Neural cell (in vitro differentiated cells): Measurements from ENCODE around the gene SPON1. TPM values are rescaled to one million over a fixed set of nuclear protein-coding genes. Genes with fewer than 3 reads are reported as not detected.

Experiments
- H2AFZ ChIP-seq: fragments of 200-600, 300-800 bp; sonication (generic), shearing (Covaris generic); 2 replicates; pipeline ENCODE4 v1.6.0; 2014; ENCODE audit warnings: low read depth, mild to moderate bottlenecking, antibody characterized with exemption, low read length, moderate library complexity
- H3F3A ChIP-seq: fragments of 200-600 bp; shearing (Covaris generic); 2 replicates; pipeline ENCODE4 v1.6.1; 2016; ENCODE audit warnings: mild to moderate bottlenecking, moderate library complexity, mixed read lengths, antibody characterized with exemption, low read length; ENCODE audit not compliant: insufficient read depth, poor library complexity, severe bottlenecking
- H3K27ac ChIP-seq: fragments of 200-600, 300-800 bp; sonication (generic), shearing (Covaris generic); 2 replicates; pipeline ENCODE4 v1.5.1; 2014; ENCODE audit warnings: mild to moderate bottlenecking, low read length, moderate library complexity
- H3K27me3 ChIP-seq: fragments of 300-800, 200-600 bp; sonication (generic), shearing (Covaris generic); 2 replicates; pipeline ENCODE4 v1.6.0; 2014; ENCODE audit warnings: mild to moderate bottlenecking, low read depth, low read length, moderate library complexity; ENCODE audit not compliant: insufficient read depth
- H3K36me3 ChIP-seq: fragments of 300-800, 200-600 bp; sonication (generic), shearing (Covaris generic); 2 replicates; pipeline ENCODE4 v1.5.1; 2014; ENCODE audit warnings: mild to moderate bottlenecking, antibody characterized with exemption, low read length, moderate library complexity; ENCODE audit not compliant: insufficient read depth
- H3K4me2 ChIP-seq: fragments of 300-800, 200-600 bp; sonication (generic), shearing (Covaris generic); 2 replicates; pipeline ENCODE4 v1.6.0; 2014; ENCODE audit warnings: mild to moderate bottlenecking, low read length
- H3K4me3 ChIP-seq: fragments of 300-800, 200-600 bp; sonication (generic), shearing (Covaris generic); 2 replicates; pipeline ENCODE4 v1.5.1; 2014; ENCODE audit warnings: mild to moderate bottlenecking, low read length, moderate library complexity
- H3K79me2 ChIP-seq: fragments of 200-600 bp; shearing (Covaris generic); replicated peaks from 2 replicates; pipeline ENCODE4 v1.6.0; 2014; ENCODE audit warnings: mild to moderate bottlenecking, low read length, moderate library complexity; ENCODE audit not compliant: insufficient read depth
- H3K9ac ChIP-seq: fragments of 300-800, 200-600 bp; sonication (generic), shearing (Covaris generic); 2 replicates; pipeline ENCODE4 v1.6.1; 2016; ENCODE audit warnings: mild to moderate bottlenecking, low read length, mixed read lengths
- H3K9me2 ChIP-seq: fragments of 200-600 bp; shearing (Covaris generic); 2 replicates; pipeline ENCODE4 v1.6.1; 2016; ENCODE audit warnings: mild to moderate bottlenecking, low read length, mixed read lengths; ENCODE audit not compliant: insufficient read depth
- H3K9me3 ChIP-seq: fragments of 200-600, 300-800 bp; sonication (generic), shearing (Covaris generic); 2 replicates; pipeline ENCODE4 v1.6.1; 2016; ENCODE audit warnings: mild to moderate bottlenecking, mixed run types, low read length, moderate library complexity, mixed read lengths
- H4K20me1 ChIP-seq: fragments of 200-600 bp; shearing (Covaris generic); 2 replicates; pipeline ENCODE4 v1.6.1; 2016; ENCODE audit warnings: mild to moderate bottlenecking, mixed run types; ENCODE audit not compliant: insufficient read depth
- EP300 ChIP-seq: fragments of 450-650 bp; conservative IDR thresholded peaks from 2 replicates; pipeline ENCODE4 v1.6.1; 2014; ENCODE audit warnings: antibody characterized with exemption, mild to moderate bottlenecking, moderate library complexity; ENCODE audit not compliant: poor library complexity, severe bottlenecking
- EZH2 ChIP-seq: fragments of 200-600, 300-800 bp; shearing (Covaris generic), sonication (generic); IDR thresholded peaks from 2 replicates; pipeline ENCODE4 v1.6.1; 2014; ENCODE audit warnings: antibody characterized with exemption, low read length, borderline replicate concordance, mild to moderate bottlenecking; ENCODE audit not compliant: insufficient read depth, poor library complexity, severe bottlenecking
- MXI1 ChIP-seq: fragments of 450-650 bp; conservative IDR thresholded peaks from 2 replicates; pipeline ENCODE4 v1.6.1; 2014; ENCODE audit warnings: antibody characterized with exemption, mild to moderate bottlenecking; ENCODE audit not compliant: poor library complexity, severe bottlenecking
- POLR2AphosphoS5 ChIP-seq: IDR thresholded peaks from 2 replicates; pipeline ENCODE4 v1.6.1; 2012
- RAD21 ChIP-seq: fragments of 450-650 bp; conservative IDR thresholded peaks from 2 replicates; pipeline ENCODE4 v1.6.1; 2014; ENCODE audit warnings: antibody characterized with exemption, mild to moderate bottlenecking, moderate library complexity
- SMC3 ChIP-seq: fragments of 450-650 bp; conservative IDR thresholded peaks from 2 replicates; pipeline ENCODE4 v1.6.1; 2014; ENCODE audit warnings: antibody characterized with exemption, mild to moderate bottlenecking, moderate library complexity; ENCODE audit not compliant: poor library complexity
- TAF1 ChIP-seq: IDR thresholded peaks from 2 replicates; pipeline ENCODE4 v1.6.1; 2012; ENCODE audit warnings: low read depth
- polyA plus RNA-seq: library from polyadenylated mRNA; depleted of rRNA; stranded (reverse); fragments of >200 nt; gene quantifications from 2 replicates; pipeline ENCODE4 v1.2.3, GENCODE V29; 2014
- TF ChIP-seq, protein P1 (sequence below): fragments of 450-650 bp; IDR thresholded peaks from 2 replicates; pipeline ENCODE4 v1.5.1; 2014; ENCODE audit warnings: antibody characterized with exemption, mild to moderate bottlenecking, moderate library complexity; ENCODE audit not compliant: poor library complexity, severe bottlenecking
- TF ChIP-seq, protein P2 (sequence below): IDR thresholded peaks from 2 replicates; pipeline ENCODE4 v1.6.1; 2012; ENCODE audit warnings: borderline replicate concordance

SPON1 gene
- polyA plus RNA-seq, 1 donor from 2014 or later: 0.66 TPM

DNA sequence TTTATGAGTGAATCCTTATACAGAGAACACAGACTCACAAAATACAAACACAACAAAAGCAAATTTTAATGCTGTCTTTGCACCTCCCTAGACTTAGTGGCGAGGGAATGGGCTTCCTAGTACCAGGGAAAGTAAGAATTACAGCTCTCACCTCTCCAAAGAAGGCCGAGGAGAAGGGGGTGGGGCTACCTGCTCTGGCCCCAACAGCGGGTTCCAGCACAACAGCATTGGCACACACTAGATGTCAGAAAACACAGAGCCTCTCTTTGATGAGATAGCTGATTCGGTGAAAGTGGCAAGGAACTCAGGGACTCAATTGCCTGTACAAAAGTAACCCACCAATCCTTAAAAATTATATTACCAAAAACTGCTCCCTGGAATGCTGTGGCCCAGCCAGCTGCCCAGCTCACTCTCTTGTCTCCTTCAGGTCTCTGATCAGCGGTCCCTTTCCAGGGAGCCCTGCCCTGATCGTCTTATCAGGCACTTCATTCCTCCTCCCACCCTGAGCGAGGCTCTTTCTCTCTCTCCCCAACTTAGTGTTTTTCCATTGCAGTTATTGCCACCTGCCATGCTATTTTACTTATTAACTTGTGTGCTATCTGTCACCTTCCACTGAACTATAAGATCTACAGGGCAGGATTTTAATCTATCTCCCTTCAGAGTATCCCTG lies 30.7 kb downstream of the SPON1 start:
- Histone ChIP-seq H3K79me2 (no peaks in the 10 kb centered on the region), H3K36me3 (no peaks in the 10 kb centered on the region)

DNA sequence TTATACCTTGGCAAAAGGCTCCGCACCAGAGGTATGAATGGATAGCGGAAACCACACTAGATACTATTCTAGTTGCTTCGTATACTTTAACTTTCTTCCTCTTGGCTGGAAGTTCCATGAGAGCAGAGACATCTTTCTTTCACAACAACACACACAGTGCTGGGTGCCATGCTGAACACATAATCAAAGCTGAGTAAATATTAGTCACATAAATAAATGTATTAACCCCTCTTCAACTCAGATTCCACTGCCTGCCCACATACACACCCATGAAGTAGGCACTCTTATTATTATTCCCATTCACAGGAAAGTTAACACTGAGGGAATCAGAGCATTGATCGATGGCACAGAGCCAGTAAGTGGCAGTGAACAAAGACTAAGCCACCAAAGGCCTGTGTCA lies 35.4 kb downstream of the SPON1 start:
- no peak overlapping the region for H3K4me2 ChIP-seq

More for the DNA sequence above, 30.7 kb downstream of the SPON1 start:
- Histone ChIP-seq H4K20me1 (no peaks in the 10 kb centered on the region), H3K9me3 (no peaks in the 10 kb centered on the region), H3K9ac (no peak overlapping the region), H3K27ac (no peak overlapping the region), H2AFZ (no peak overlapping the region), H3K4me2 (no peak overlapping the region), H3F3A (no peaks in the 10 kb centered on the region), H3K27me3 (no peaks in the 10 kb centered on the region), H3K4me3 (no peak overlapping the region), H3K9me2 (no peaks in the 10 kb centered on the region)
- TF ChIP-seq EP300 (no peak), MXI1 (no peak), SMC3 (no peak), TAF1 (no peak), RAD21 (no peak), EZH2 (no peak), POLR2AphosphoS5 (no peak)
- TF ChIP-seq, protein P1, sequence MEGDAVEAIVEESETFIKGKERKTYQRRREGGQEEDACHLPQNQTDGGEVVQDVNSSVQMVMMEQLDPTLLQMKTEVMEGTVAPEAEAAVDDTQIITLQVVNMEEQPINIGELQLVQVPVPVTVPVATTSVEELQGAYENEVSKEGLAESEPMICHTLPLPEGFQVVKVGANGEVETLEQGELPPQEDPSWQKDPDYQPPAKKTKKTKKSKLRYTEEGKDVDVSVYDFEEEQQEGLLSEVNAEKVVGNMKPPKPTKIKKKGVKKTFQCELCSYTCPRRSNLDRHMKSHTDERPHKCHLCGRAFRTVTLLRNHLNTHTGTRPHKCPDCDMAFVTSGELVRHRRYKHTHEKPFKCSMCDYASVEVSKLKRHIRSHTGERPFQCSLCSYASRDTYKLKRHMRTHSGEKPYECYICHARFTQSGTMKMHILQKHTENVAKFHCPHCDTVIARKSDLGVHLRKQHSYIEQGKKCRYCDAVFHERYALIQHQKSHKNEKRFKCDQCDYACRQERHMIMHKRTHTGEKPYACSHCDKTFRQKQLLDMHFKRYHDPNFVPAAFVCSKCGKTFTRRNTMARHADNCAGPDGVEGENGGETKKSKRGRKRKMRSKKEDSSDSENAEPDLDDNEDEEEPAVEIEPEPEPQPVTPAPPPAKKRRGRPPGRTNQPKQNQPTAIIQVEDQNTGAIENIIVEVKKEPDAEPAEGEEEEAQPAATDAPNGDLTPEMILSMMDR: no peak
- TF ChIP-seq, protein P2, sequence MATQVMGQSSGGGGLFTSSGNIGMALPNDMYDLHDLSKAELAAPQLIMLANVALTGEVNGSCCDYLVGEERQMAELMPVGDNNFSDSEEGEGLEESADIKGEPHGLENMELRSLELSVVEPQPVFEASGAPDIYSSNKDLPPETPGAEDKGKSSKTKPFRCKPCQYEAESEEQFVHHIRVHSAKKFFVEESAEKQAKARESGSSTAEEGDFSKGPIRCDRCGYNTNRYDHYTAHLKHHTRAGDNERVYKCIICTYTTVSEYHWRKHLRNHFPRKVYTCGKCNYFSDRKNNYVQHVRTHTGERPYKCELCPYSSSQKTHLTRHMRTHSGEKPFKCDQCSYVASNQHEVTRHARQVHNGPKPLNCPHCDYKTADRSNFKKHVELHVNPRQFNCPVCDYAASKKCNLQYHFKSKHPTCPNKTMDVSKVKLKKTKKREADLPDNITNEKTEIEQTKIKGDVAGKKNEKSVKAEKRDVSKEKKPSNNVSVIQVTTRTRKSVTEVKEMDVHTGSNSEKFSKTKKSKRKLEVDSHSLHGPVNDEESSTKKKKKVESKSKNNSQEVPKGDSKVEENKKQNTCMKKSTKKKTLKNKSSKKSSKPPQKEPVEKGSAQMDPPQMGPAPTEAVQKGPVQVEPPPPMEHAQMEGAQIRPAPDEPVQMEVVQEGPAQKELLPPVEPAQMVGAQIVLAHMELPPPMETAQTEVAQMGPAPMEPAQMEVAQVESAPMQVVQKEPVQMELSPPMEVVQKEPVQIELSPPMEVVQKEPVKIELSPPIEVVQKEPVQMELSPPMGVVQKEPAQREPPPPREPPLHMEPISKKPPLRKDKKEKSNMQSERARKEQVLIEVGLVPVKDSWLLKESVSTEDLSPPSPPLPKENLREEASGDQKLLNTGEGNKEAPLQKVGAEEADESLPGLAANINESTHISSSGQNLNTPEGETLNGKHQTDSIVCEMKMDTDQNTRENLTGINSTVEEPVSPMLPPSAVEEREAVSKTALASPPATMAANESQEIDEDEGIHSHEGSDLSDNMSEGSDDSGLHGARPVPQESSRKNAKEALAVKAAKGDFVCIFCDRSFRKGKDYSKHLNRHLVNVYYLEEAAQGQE: no peak

More for the DNA sequence above, 35.4 kb downstream of the SPON1 start:
- TF ChIP-seq, protein P1: no peak
- TF ChIP-seq TAF1 (no peak), RAD21 (no peak), EP300 (no peak), EZH2 (no peak), MXI1 (no peak), POLR2AphosphoS5 (no peak), SMC3 (no peak)
- TF ChIP-seq, protein P2: no peak
- H3K4me3 ChIP-seq: no peak overlapping the region
- H3K79me2 ChIP-seq: no peaks in the 10 kb centered on the region
- H3K9me2 ChIP-seq: no peaks in the 10 kb centered on the region
- H4K20me1 ChIP-seq: no peaks in the 10 kb centered on the region
- H3K36me3 ChIP-seq: no peaks in the 10 kb centered on the region
- no peaks in the 10 kb centered on the region for H3F3A ChIP-seq
- no peak overlapping the region for H3K9ac ChIP-seq
- no peaks in the 10 kb centered on the region for H3K27me3 ChIP-seq
- no peak overlapping the region for H2AFZ ChIP-seq
- no peak overlapping the region for H3K27ac ChIP-seq
- H3K9me3 ChIP-seq: no peaks in the 10 kb centered on the region
